HCT116 (cell line): ENCODE measurements around the gene LRRC14B. TPM values are rescaled to one million over a fixed set of nuclear protein-coding genes. Genes with fewer than 3 reads are reported as not detected.

Source experiments
- ATAC-seq: fragments of 200-7000 bp; cut with Tn5 transposase; 2 replicates; pipeline ENCODE4 v1.9.1; 2020; ENCODE audit warnings: mild to moderate bottlenecking, moderate library complexity
- BruUV-seq: library from RNA; stranded (reverse); fragments of 400-500 nt; replicated peaks from 2 replicates; lab custom pipeline; 2021; lab: Mats Ljungman, UMichigan
- CTCF ChIA-PET: fragments of 300-600 bp; sonication (Branson Sonifier 250); formaldehyde crosslinking; loops from one replicate; lab custom pipeline; 2021; ENCODE audit warnings: antibody characterized with exemption; lab: Charles Lee
- POLR2A ChIA-PET: fragments of 300-600, 350-600 bp; sonication (Branson Sonifier 250); formaldehyde crosslinking; loops from one replicate; lab custom pipeline; 2021; ENCODE audit warnings: antibody characterized with exemption; lab: Charles Lee
- RAD21 ChIA-PET, 2 experiments: fragments of 300-600 bp; sonication (Branson Sonifier 250); formaldehyde crosslinking; loops; one replicate each; lab custom pipeline; 2023; ENCODE audit warnings: low total read pairs in 2 of 2; ENCODE audit not compliant: uncharacterized antibody in 2 of 2, unreplicated experiment in 2 of 2, low non-redundant PET in 1 of 2; lab: Charles Lee
- DNase-seq: peaks from one replicate; pipeline ENCODE4 v3.0.0-alpha.2; 2010; ENCODE audit warnings: low read depth, low spot score
- H2AFZ ChIP-seq: fragments of 200-600 bp; shearing (Covaris generic), sonication (generic); 2 replicates; pipeline ENCODE4 v1.6.1; 2017; ENCODE audit warnings: low read depth, mixed run types, mixed read lengths, antibody characterized with exemption, low read length; ENCODE audit not compliant: poor library complexity, severe bottlenecking
- H3K27ac ChIP-seq: 2 replicates; pipeline ENCODE4 v1.5.1; 2012; ENCODE audit warnings: low read depth, low read length
- H3K27me3 ChIP-seq: fragments of 200-600 bp; sonication (generic); 2 replicates; pipeline ENCODE4 v1.6.1; 2016; ENCODE audit warnings: mixed run types, low read length, mixed read lengths; ENCODE audit not compliant: insufficient read depth
- H3K36me3 ChIP-seq, 2 experiments: fragments of 200-500 bp in 1 of 2; fragments of 200-600 bp in 1 of 2; sonication (Bioruptor generic) in 1 of 2; sonication (generic) in 1 of 2; 2 replicates each; pipeline versions ENCODE4 v1.5.1 to v1.6.1; 2014 to 2016; ENCODE audit warnings: low read length in 2 of 2, inconsistent platforms in 1 of 2, mixed read lengths in 1 of 2, mixed run types in 1 of 2; ENCODE audit not compliant: insufficient read depth in 2 of 2, control insufficient read depth in 1 of 2
- H3K4me1 ChIP-seq, 2 experiments: fragments of 200-600 bp in 1 of 2; sonication (generic) in 1 of 2; 2 replicates each; pipeline versions ENCODE4 v1.5.1 to v1.6.1; 2012 to 2017; ENCODE audit warnings: low read length in 2 of 2, inconsistent platforms in 1 of 2, mild to moderate bottlenecking in 1 of 2, mixed read lengths in 1 of 2, mixed run types in 1 of 2, moderate library complexity in 1 of 2; ENCODE audit not compliant: insufficient read depth in 2 of 2, control insufficient read depth in 1 of 2
- H3K4me2 ChIP-seq: fragments of 200-600 bp; sonication (generic); 2 replicates; pipeline ENCODE4 v1.6.1; 2017; ENCODE audit warnings: mixed run types, low read length, mixed read lengths
- H3K4me3 ChIP-seq, 2 experiments: fragments of 200-600 bp in 1 of 2; sonication (generic) in 1 of 2; replicated peaks in 1 of 2; 2 replicates each; pipeline ENCODE4 v1.5.1; 2011 to 2016; ENCODE audit warnings: low read length in 2 of 2, control low read depth in 1 of 2, low read depth in 1 of 2, mild to moderate bottlenecking in 1 of 2, mixed read lengths in 1 of 2, mixed run types in 1 of 2
- H3K79me2 ChIP-seq: fragments of 200-600 bp; sonication (generic); 2 replicates; pipeline ENCODE4 v1.6.1; 2017; ENCODE audit warnings: mild to moderate bottlenecking, mixed run types, low read length, moderate library complexity, mixed read lengths; ENCODE audit not compliant: insufficient read depth
- H3K9ac ChIP-seq: fragments of 200-600 bp; sonication (generic); 2 replicates; pipeline ENCODE4 v1.6.1; 2016; ENCODE audit warnings: low read length, mixed read lengths
- H3K9me2 ChIP-seq: fragments of 200-600 bp; sonication (generic), shearing (Covaris generic); 2 replicates; pipeline ENCODE4 v1.6.1; 2017; ENCODE audit warnings: mixed run types, mild to moderate bottlenecking, moderate library complexity; ENCODE audit not compliant: insufficient read depth
- H3K9me3 ChIP-seq, 2 experiments: fragments of 200-500 bp in 1 of 2; fragments of 200-600 bp in 1 of 2; sonication (Bioruptor generic) in 1 of 2; sonication (generic) in 1 of 2; 2 replicates each; pipeline ENCODE4 v1.6.1; 2014 to 2017; ENCODE audit warnings: low read length in 2 of 2, mixed read lengths in 2 of 2, inconsistent platforms in 1 of 2, low read depth in 1 of 2, mild to moderate bottlenecking in 1 of 2, mixed run types in 1 of 2, moderate library complexity in 1 of 2; ENCODE audit not compliant: control insufficient read depth in 1 of 2, insufficient read depth in 1 of 2
- H4K20me1 ChIP-seq: fragments of 200-600 bp; sonication (generic), shearing (Covaris generic); 2 replicates; pipeline ENCODE4 v1.6.1; 2017; ENCODE audit warnings: mixed run types, mild to moderate bottlenecking, moderate library complexity; ENCODE audit not compliant: insufficient read depth
- ATF3 ChIP-seq: IDR thresholded peaks from 2 replicates; pipeline ENCODE4 v1.6.1; 2012
- CBX3 ChIP-seq: IDR thresholded peaks from 2 replicates; pipeline ENCODE4 v1.6.1; 2012; ENCODE audit warnings: low read depth
- CEBPB ChIP-seq: IDR thresholded peaks from 2 replicates; pipeline ENCODE4 v1.6.1; 2012; ENCODE audit warnings: low read depth
- EGR1 ChIP-seq: IDR thresholded peaks from 2 replicates; pipeline ENCODE4 v1.6.1; 2012; ENCODE audit warnings: low read depth
- ELF1 ChIP-seq: IDR thresholded peaks from 2 replicates; pipeline ENCODE4 v1.6.1; 2012; ENCODE audit warnings: low read depth, borderline replicate concordance
- EZH2 ChIP-seq: fragments of 200-600 bp; sonication (generic); IDR thresholded peaks from 2 replicates; pipeline ENCODE4 v1.6.1; 2017; ENCODE audit warnings: antibody characterized with exemption, mixed run types
- FOSL1 ChIP-seq: IDR thresholded peaks from 2 replicates; pipeline ENCODE4 v1.6.1; 2012; ENCODE audit warnings: low read depth
- JUND ChIP-seq: IDR thresholded peaks from 2 replicates; pipeline ENCODE4 v1.6.1; 2012
- MAX ChIP-seq: IDR thresholded peaks from 2 replicates; pipeline ENCODE4 v1.6.1; 2012
- POLR2AphosphoS5 ChIP-seq: IDR thresholded peaks from 2 replicates; pipeline ENCODE4 v1.6.1; 2011; ENCODE audit warnings: mild to moderate bottlenecking, low read depth, low read length, moderate library complexity
- RAD21 ChIP-seq: IDR thresholded peaks from 2 replicates; pipeline ENCODE4 v1.6.1; 2012; ENCODE audit warnings: low read depth, mild to moderate bottlenecking
- REST ChIP-seq: IDR thresholded peaks from 2 replicates; pipeline ENCODE4 v1.6.1; 2012; ENCODE audit warnings: low read depth
- SP1 ChIP-seq: IDR thresholded peaks from 2 replicates; pipeline ENCODE4 v1.6.1; 2012; ENCODE audit warnings: low read depth
- SRF ChIP-seq: IDR thresholded peaks from 2 replicates; pipeline ENCODE4 v1.6.1; 2012; ENCODE audit warnings: low read depth
- TCF7L2 ChIP-seq: IDR thresholded peaks from 2 replicates; pipeline ENCODE4 v1.7.0; 2011; ENCODE audit warnings: borderline replicate concordance, inconsistent platforms; ENCODE audit not compliant: insufficient read depth, insufficient read length; ENCODE audit errors: extremely low read depth
- YY1 ChIP-seq: IDR thresholded peaks from 2 replicates; pipeline ENCODE4 v1.6.1; 2011; ENCODE audit warnings: low read length, low read depth, moderate library complexity, mild to moderate bottlenecking; ENCODE audit not compliant: insufficient replicate concordance; ENCODE audit errors: extremely low read depth
- ZBTB33 ChIP-seq: IDR thresholded peaks from 2 replicates; pipeline ENCODE4 v1.6.1; 2011; ENCODE audit warnings: mild to moderate bottlenecking, low read length, moderate library complexity; ENCODE audit not compliant: insufficient replicate concordance; ENCODE audit errors: extremely low read depth
- ZNF274 ChIP-seq: fragments of 200-500 bp; sonication (Bioruptor generic); IDR thresholded peaks from 2 replicates; pipeline ENCODE4 v1.6.1; 2014; ENCODE audit warnings: mild to moderate bottlenecking, low read depth, low read length, inconsistent platforms
- intact Hi-C: fragments of 100-400 bp; cut with micrococcal nuclease; formaldehyde crosslinking; loops from 2 replicates; pipeline ENCODE4 v1.10.0; 2022
- total RNA-seq: library from RNA; stranded (reverse); gene quantifications from one replicate; pipeline ENCODE4 v1.2.1, GENCODE V29; 2021; ENCODE audit not compliant: unreplicated experiment
- TF ChIP-seq, protein P1 (sequence below), 3 experiments: fragments of 200-600 bp in 1 of 3; sonication (generic) in 1 of 3; IDR thresholded peaks in 2 of 3; conservative IDR thresholded peaks in 1 of 3; 2 replicates each; pipeline ENCODE4 v1.5.1; 2012 to 2017; ENCODE audit warnings: low read depth in 2 of 3, low read length in 2 of 3, antibody characterized with exemption in 1 of 3, borderline replicate concordance in 1 of 3, control low read depth in 1 of 3, mild to moderate bottlenecking in 1 of 3, mixed read lengths in 1 of 3, mixed run types in 1 of 3, moderate library complexity in 1 of 3; ENCODE audit not compliant: insufficient read depth in 1 of 3

LRRC14B gene
- total RNA-seq, 1 experiment from 2014 or later: not detected

DNA sequence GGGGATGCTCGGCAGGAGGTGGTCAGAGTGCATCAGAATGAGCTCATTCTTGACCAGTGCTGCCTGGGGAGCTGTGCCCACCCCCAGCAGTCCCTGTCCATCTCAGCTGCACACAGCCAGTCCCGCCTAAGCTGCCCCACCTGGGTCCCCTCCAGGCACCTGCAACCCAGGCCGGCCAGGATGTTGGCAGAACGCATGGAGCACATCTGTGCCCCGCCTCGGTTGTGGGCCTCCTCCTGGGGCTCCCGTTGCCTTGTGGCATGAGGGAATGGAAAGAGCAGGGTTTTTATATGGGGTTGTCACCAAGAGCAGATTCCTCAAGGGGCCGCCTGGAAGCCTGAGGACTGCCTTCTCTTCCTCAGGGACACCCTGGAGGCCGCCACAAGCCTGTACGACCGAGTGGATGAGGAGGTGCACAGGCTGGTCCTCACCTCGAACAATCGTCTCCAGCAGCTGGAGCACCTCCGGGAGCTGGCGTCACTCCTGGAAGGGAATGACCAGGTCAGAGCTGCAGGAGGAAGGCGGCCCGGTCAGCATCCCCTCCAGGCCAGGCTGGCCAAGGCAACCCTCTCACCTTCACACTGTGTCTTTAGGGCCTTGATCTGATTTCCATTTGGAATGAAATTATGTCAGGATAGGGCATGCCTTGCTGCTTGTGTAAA lies 34.8 kb upstream of the LRRC14B start:
- RAD21 ChIA-PET: no interaction called here
- Histone ChIP-seq H3K9me2 (no peaks in the 10 kb centered on the region), H3K9me3 (no peaks in the 10 kb centered on the region), H2AFZ (no peak overlapping the region), H3K4me1 (no peaks in the 10 kb centered on the region), H4K20me1 (no peaks in the 10 kb centered on the region), H3K4me3 (no peak overlapping the region), H3K27ac (no peak overlapping the region), H3K36me3 (no peaks in the 10 kb centered on the region), H3K27me3 (no peaks in the 10 kb centered on the region), H3K4me2 (no peak overlapping the region), H3K9ac (no peak overlapping the region), H3K79me2 (no peaks in the 10 kb centered on the region)
- ATAC-seq: no peak
- POLR2A ChIA-PET: no interaction called here
- no peak for DNase-seq
- BruUV-seq: no TSS peak
- TF ChIP-seq SP1: no peak
- no peak for TF ChIP-seq EZH2
- no peak for TF ChIP-seq ZBTB33
- TF ChIP-seq EGR1: no peak
- TF ChIP-seq ATF3: no peak
- TF ChIP-seq, protein P1, sequence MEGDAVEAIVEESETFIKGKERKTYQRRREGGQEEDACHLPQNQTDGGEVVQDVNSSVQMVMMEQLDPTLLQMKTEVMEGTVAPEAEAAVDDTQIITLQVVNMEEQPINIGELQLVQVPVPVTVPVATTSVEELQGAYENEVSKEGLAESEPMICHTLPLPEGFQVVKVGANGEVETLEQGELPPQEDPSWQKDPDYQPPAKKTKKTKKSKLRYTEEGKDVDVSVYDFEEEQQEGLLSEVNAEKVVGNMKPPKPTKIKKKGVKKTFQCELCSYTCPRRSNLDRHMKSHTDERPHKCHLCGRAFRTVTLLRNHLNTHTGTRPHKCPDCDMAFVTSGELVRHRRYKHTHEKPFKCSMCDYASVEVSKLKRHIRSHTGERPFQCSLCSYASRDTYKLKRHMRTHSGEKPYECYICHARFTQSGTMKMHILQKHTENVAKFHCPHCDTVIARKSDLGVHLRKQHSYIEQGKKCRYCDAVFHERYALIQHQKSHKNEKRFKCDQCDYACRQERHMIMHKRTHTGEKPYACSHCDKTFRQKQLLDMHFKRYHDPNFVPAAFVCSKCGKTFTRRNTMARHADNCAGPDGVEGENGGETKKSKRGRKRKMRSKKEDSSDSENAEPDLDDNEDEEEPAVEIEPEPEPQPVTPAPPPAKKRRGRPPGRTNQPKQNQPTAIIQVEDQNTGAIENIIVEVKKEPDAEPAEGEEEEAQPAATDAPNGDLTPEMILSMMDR (IDR thresholded peaks at IDR 0.05 in 2 of 3, conservative IDR thresholded peaks at IDR 0.05 in 1 of 3; ENCODE audit: borderline replicate concordance in 1 of 3, insufficient read depth in 1 of 3, low read depth in 2 of 3, low read length in 2 of 3): no peak
- TF ChIP-seq TCF7L2: no peak
- TF ChIP-seq FOSL1: no peak
- no peak for TF ChIP-seq MAX
- TF ChIP-seq POLR2AphosphoS5: no peak
- no peak for TF ChIP-seq RAD21
- TF ChIP-seq CEBPB: no peak
- TF ChIP-seq REST: no peak
- no peak for TF ChIP-seq ELF1
- no peak for TF ChIP-seq YY1
- TF ChIP-seq SRF: no peak
- no peak for TF ChIP-seq JUND
- TF ChIP-seq CBX3: no peak
- no peak for TF ChIP-seq ZNF274
- intact Hi-C loops: no loop called here
- CTCF ChIA-PET: no interaction called here
